Sigmoid colon (tissue), 4 donors: ENCODE results near the gene RIPOR3.

Experiments used
- EP300 ChIP-seq, 4 donors: sonication (generic); formaldehyde crosslinking; IDR thresholded peaks; one replicate each; pipeline ENCODE4 v1.6.1; 2017; ENCODE audit warnings: antibody characterized with exemption in 4 of 4
- POLR2A ChIP-seq, 2 donors: fragments of 450-650 bp; IDR thresholded peaks; one replicate each; pipeline ENCODE4 v1.6.1; 2016; ENCODE audit warnings: antibody characterized with exemption in 2 of 2, mild to moderate bottlenecking in 2 of 2, moderate library complexity in 2 of 2
- POLR2AphosphoS5 ChIP-seq, 4 donors: sonication (generic); formaldehyde crosslinking; IDR thresholded peaks; one replicate each; pipeline ENCODE4 v1.6.1; 2017; ENCODE audit warnings: antibody characterized with exemption in 4 of 4
- TF ChIP-seq, protein P1 (sequence below), 4 experiments: fragments of 450-650 bp in 3 of 4; fragments of 200-600 bp in 1 of 4; IDR thresholded peaks; one replicate each; pipeline ENCODE4 v1.5.1; 2016 to 2019; ENCODE audit warnings: antibody characterized with exemption in 4 of 4, mild to moderate bottlenecking in 3 of 4, moderate library complexity in 2 of 4

GRCh38 chr20:50559149-50559548 lies 132.2 kb downstream of the RIPOR3 start:
- TF ChIP-seq POLR2A (IDR thresholded peaks at IDR 0.05) (no peak), POLR2AphosphoS5 (IDR thresholded peaks at IDR 0.05) (no peak), EP300 (IDR thresholded peaks at IDR 0.05) (no peak)
- TF ChIP-seq, protein P1, sequence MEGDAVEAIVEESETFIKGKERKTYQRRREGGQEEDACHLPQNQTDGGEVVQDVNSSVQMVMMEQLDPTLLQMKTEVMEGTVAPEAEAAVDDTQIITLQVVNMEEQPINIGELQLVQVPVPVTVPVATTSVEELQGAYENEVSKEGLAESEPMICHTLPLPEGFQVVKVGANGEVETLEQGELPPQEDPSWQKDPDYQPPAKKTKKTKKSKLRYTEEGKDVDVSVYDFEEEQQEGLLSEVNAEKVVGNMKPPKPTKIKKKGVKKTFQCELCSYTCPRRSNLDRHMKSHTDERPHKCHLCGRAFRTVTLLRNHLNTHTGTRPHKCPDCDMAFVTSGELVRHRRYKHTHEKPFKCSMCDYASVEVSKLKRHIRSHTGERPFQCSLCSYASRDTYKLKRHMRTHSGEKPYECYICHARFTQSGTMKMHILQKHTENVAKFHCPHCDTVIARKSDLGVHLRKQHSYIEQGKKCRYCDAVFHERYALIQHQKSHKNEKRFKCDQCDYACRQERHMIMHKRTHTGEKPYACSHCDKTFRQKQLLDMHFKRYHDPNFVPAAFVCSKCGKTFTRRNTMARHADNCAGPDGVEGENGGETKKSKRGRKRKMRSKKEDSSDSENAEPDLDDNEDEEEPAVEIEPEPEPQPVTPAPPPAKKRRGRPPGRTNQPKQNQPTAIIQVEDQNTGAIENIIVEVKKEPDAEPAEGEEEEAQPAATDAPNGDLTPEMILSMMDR (IDR thresholded peaks at IDR 0.05) = no peak
